Ovary (tissue), 9 donors: Measurements from ENCODE around the gene BCL3. TPM values are rescaled to one million over a fixed set of nuclear protein-coding genes. Genes with fewer than 3 reads are reported as not detected.
"Not testable (repeated sequence)": the region's sequence is repeated elsewhere in the genome, so short reads cannot be mapped to it uniquely, and the experiment has no call there.

Experiments used
- DNase-seq, 5 donors: peaks; one replicate each; pipeline ENCODE4 v3.0.0-alpha.2; 2019 to 2020
- H3K27ac ChIP-seq, 2 donors: fragments of 200-600 bp; one replicate each; pipeline versions ENCODE4 v1.5.1 to v1.8.0; 2019 to 2022
- H3K27me3 ChIP-seq: fragments of 200-600 bp; one replicate; pipeline ENCODE4 v1.8.0; 2022
- H3K36me3 ChIP-seq: fragments of 200-600 bp; sonication (generic); one replicate; pipeline ENCODE4 v1.5.1; 2019
- H3K4me1 ChIP-seq: one replicate; pipeline ENCODE4 v1.8.1; 2013; ENCODE audit warnings: mild to moderate bottlenecking, moderate library complexity; ENCODE audit not compliant: insufficient read depth
- H3K4me3 ChIP-seq: fragments of 200-600 bp; sonication (generic); one replicate; pipeline ENCODE4 v1.5.1; 2017
- H3K9me3 ChIP-seq, 2 donors: fragments of 200-600 bp in 1 of 2; sonication (generic) in 1 of 2; one replicate each; pipeline versions ENCODE4 v1.5.1 to v1.8.1; 2013 to 2019; ENCODE audit warnings: mild to moderate bottlenecking in 1 of 2, moderate library complexity in 1 of 2
- EP300 ChIP-seq: sonication (generic); formaldehyde crosslinking; IDR thresholded peaks from one replicate; pipeline ENCODE4 v1.6.1; 2017; ENCODE audit warnings: antibody characterized with exemption
- POLR2A ChIP-seq: fragments of 450-650 bp; IDR thresholded peaks from one replicate; pipeline ENCODE4 v1.6.1; 2017; ENCODE audit warnings: antibody characterized with exemption, mild to moderate bottlenecking, moderate library complexity
- WGBS, 3 donors: extraction: QIAGEN DNeasy Blood & Tissue Kit in 1 of 3; methylation state at CpG; one replicate each; pipeline versions ENCODE4 v1.1.5 to v1.1.7; 2013 to 2017; 5-methylcytosine and 5-hydroxymethylcytosine counted together
- intact Hi-C, 4 donors: fragments of 100-400 bp; cut with DNase I; formaldehyde crosslinking; loops; one replicate each; pipeline versions ENCODE4 v1.11.0 to v1.15.1; 2022 to 2023
- polyA plus RNA-seq, 2 donors: library from polyadenylated mRNA; stranded (reverse); fragments of 200-250 nt in 1 of 2; fragments of 350-450 nt in 1 of 2; fragmentation: Illumina TruSeq in 1 of 2; extraction: RNeasy Lipid Tissue Mini Kit (QIAGEN cat#74804) in 1 of 2; gene quantifications; one replicate each; pipeline ENCODE4 v1.2.3, GENCODE V29; 2013 to 2014
- total RNA-seq, 7 donors: library from RNA; depleted of rRNA in 2 of 7; stranded (reverse); fragments of >200 nt in 2 of 7; fragmentation: NEBNext Ultra II Directional in 3 of 7; extraction: Animal tissue kit (Norgen Biotek cat#: 25700) in 3 of 7; gene quantifications; one replicate each; pipeline versions ENCODE4 v1.1.0 to v1.2.4, GENCODE V29; 2016 to 2023
- TF ChIP-seq, protein P1 (sequence below), 3 donors: fragments of 450-650 bp in 2 of 3; fragments of 200-600 bp in 1 of 3; IDR thresholded peaks; one replicate each; pipeline versions ENCODE4 v1.5.1 to v1.8.0; 2016 to 2022; ENCODE audit warnings: antibody characterized with exemption in 3 of 3, mild to moderate bottlenecking in 1 of 3
- donor health status: DM: no; HTN: no; CAD: no; lungs with moderate emphysema.
- donor health status: DM: no; HTN: no; CAD: no.
- donor health status: Bipolar disorder and iron deficiency.
- donor health status: DM: yes; HTN: yes; CAD: no.
- donor health status: DM: no; HTN: no; CAD: no.
- donor health status: DM: yes; HTN: yes; CAD: no.

The BCL3 gene
- total and polyA plus RNA-seq, 9 donors = 3.2 to 141 (median 43.4) TPM

DNA sequence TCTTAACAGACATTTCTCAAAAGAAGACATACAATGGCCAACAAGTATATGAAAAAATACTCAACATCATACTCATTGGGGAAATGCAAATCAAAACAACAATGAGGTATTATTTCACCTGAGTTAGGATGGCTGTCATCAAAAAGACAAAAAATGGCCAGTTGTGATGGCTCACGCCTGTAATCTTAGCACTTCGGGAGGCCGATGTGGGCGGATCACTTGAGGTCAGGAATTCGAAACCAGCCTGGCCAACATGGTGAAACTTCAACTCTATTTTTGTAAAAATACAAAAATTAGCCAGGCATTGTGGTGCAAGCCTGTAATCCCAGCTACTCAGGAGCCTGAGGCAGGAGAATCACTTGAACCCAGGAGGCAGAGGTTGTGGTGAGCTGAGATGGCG, 27.6 kb upstream of the BCL3 start:
- intact Hi-C loops = loop anchor here in 1 of 4 donors (5.0 to 10.0 kb wide), 2 partner anchors 51 to 1764 kb away; no protein-coding TSS in a partner anchor
- H3K36me3 ChIP-seq = no peaks in the 10 kb centered on the region
- no peaks in the 10 kb centered on the region for H3K27me3 ChIP-seq
- TF ChIP-seq EP300 = no peak
- TF ChIP-seq POLR2A = no peak
- TF ChIP-seq, protein P1, sequence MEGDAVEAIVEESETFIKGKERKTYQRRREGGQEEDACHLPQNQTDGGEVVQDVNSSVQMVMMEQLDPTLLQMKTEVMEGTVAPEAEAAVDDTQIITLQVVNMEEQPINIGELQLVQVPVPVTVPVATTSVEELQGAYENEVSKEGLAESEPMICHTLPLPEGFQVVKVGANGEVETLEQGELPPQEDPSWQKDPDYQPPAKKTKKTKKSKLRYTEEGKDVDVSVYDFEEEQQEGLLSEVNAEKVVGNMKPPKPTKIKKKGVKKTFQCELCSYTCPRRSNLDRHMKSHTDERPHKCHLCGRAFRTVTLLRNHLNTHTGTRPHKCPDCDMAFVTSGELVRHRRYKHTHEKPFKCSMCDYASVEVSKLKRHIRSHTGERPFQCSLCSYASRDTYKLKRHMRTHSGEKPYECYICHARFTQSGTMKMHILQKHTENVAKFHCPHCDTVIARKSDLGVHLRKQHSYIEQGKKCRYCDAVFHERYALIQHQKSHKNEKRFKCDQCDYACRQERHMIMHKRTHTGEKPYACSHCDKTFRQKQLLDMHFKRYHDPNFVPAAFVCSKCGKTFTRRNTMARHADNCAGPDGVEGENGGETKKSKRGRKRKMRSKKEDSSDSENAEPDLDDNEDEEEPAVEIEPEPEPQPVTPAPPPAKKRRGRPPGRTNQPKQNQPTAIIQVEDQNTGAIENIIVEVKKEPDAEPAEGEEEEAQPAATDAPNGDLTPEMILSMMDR (IDR thresholded peaks at IDR 0.05) = no peak
- peaks cover 16% of the 10 kb centered on the region for H3K4me1 ChIP-seq
- WGBS, 3 donors = 42 to 62% (median 44%) methylated on average over 6 of the region's 6 CpGs
- H3K4me3 ChIP-seq = no peak overlapping the region
- no peak for DNase-seq
- no peaks in the 10 kb centered on the region for H3K9me3 ChIP-seq
- no peak overlapping the region for H3K27ac ChIP-seq

DNA sequence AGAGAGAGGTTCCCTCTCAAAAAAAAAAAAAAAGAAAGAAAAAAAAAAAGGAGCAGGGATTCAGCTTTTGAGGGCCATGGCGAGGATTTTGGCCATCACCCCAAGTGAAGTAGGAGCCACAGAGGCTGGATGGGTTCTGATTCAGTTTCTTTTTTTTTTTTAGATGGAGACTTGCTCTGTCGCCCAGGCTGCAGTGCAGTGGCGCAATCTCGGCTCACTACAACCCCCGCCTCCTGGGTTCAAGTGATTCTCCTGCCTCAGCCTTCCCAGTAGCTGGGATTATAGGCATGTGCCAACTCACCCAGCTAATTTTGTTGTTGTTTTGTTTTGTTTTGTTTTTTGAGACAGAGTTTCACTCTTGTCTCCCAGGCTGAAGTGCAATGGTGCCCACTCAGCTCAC, 27.1 kb upstream of the BCL3 start:
- intact Hi-C loops = loop anchor here in 1 of 4 donors (5.0 to 10.0 kb wide), 2 partner anchors 51 to 1763 kb away; no protein-coding TSS in a partner anchor
- WGBS, 3 donors = 70 to 80% (median 80%) methylated on average over 5 of the region's 5 CpGs

DNA sequence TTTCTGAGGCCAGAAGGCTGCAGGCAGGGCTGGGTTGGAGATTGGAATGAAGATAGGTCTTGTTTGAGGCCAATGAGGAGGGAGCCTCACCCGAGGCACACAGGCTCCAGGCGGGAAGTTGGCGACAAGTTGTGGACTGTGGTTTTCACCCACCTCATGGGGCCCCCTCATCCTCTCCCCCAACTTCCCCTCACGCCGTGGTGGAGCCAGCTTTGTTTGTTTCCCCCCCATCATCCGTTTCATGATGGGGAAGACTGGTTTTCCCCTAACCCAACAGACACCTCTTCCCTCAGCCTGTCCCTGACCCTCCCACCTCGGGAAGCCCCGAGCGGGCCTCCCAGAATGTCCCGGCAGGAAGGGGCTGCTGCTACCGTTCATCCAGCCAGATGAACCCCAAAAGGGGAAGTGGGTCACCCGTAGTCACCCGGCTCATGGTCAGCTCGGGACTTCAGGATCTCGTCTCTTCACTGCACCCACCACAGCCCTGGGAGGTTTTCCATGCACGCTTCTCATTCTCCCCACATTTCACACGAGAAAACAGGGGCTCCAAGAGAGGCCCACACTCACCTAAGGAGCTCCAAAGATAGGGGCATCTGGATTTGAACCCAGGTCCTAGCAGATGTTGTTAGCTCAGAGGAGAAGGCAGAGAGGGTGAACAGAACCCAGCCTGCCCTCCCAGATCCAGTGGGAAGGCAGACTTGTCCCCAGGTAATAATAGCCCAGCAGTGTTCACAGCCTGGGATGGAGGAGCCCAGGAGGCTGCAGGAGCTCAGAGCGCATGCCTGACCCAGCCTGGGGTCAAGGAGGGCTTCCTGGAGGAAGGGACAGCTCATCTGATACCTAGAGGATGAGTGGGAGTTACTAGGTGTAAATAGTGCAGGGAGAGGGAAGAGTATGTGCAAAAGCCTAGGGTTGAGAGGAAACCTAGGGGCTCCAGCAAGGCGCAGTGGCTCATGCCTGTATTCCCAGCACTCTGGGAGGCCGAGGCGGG, 26.1 kb upstream of the BCL3 start:
- no peaks in the 10 kb centered on the region for H3K27me3 ChIP-seq
- WGBS, 3 donors = 39 to 48% (median 42%) methylated on average over 21 of the region's 21 CpGs
- H3K27ac ChIP-seq = no peak overlapping the region
- intact Hi-C loops = loop anchor here in 3 of 4 donors (2.0 to 10.0 kb wide), 4 partner anchors 46 to 1762 kb away; no protein-coding TSS in a partner anchor
- H3K36me3 ChIP-seq = no peaks in the 10 kb centered on the region
- TF ChIP-seq, protein P1 (IDR thresholded peaks at IDR 0.05) = no peak
- TF ChIP-seq EP300 = no peak
- TF ChIP-seq POLR2A = no peak
- peaks cover 16% of the 10 kb centered on the region for H3K4me1 ChIP-seq
- no peak for DNase-seq
- H3K9me3 ChIP-seq = no peaks in the 10 kb centered on the region
- H3K4me3 ChIP-seq = no peak overlapping the region

More for the DNA sequence above, 27.1 kb upstream of the BCL3 start:
- H3K9me3 ChIP-seq, H3K4me3 ChIP-seq, H3K27ac ChIP-seq, H3K27me3 ChIP-seq, DNase-seq, H3K36me3 ChIP-seq: not testable (repeated sequence)
- peaks cover 16% of the 10 kb centered on the region for H3K4me1 ChIP-seq

DNA sequence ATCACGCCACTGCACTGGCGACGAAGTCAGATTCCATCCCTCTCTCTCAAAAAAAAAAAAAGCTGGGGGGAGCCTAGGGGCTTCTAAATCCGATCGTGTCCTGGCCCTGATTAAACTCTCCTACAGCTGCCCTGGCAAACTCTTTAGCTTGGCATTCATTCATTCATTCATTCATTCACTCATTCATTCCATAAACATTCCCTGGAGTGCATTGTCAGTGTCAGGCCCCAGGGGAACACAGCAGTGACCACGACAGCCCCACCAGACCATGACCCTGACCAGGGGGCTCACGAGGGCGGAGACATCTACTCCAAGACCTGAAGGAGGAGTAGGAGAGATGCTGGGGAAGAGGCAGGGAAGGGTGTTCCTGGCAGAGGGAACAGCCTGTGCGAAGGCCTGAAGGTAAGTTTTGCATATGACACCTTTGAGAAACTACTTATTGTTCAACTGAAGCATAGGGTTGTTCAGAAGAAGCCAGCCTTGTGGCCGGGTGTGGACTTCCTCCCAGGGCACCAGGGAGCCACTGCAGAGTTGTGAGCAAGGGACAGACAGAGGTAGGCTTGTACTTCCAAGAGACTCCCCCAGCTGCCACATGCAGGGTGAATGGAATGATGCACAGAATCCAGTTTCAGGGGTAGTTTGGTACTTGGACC, 25.1 kb upstream of the BCL3 start:
- no peak overlapping the region for H3K4me3 ChIP-seq
- TF ChIP-seq, protein P1 (IDR thresholded peaks at IDR 0.05) = no peak
- TF ChIP-seq POLR2A (no peak), EP300 (no peak)
- no peak overlapping the region for H3K27ac ChIP-seq

More for the DNA sequence above, 25.1 kb upstream of the BCL3 start:
- Histone ChIP-seq H3K9me3 (no peaks in the 10 kb centered on the region), H3K4me1 (peaks cover 14% of the 10 kb centered on the region), H3K36me3 (no peaks in the 10 kb centered on the region), H3K27me3 (no peaks in the 10 kb centered on the region)
- no peak for DNase-seq
- intact Hi-C loops = loop anchor here in 3 of 4 donors (2.0 to 10.0 kb wide), 4 partner anchors 45 to 1761 kb away; no protein-coding TSS in a partner anchor
- 45 to 55% (median 51%) methylated on average over 10 of the region's 10 CpGs for WGBS, 3 donors
